HG03439 (cell line): ENCODE results near the gene CFAP53.
"Not testable (repeated sequence)": the region's sequence is repeated elsewhere in the genome, so short reads cannot be mapped to it uniquely, and the experiment has no call there.

Source experiments
- ATAC-seq: cut with Tn5 transposase; IDR thresholded peaks from one replicate; pipeline ENCODE4 v1.9.1; 2021; ENCODE audit warnings: mild to moderate bottlenecking, moderate library complexity; ENCODE audit not compliant: unreplicated experiment

CFAP53 gene

DNA sequence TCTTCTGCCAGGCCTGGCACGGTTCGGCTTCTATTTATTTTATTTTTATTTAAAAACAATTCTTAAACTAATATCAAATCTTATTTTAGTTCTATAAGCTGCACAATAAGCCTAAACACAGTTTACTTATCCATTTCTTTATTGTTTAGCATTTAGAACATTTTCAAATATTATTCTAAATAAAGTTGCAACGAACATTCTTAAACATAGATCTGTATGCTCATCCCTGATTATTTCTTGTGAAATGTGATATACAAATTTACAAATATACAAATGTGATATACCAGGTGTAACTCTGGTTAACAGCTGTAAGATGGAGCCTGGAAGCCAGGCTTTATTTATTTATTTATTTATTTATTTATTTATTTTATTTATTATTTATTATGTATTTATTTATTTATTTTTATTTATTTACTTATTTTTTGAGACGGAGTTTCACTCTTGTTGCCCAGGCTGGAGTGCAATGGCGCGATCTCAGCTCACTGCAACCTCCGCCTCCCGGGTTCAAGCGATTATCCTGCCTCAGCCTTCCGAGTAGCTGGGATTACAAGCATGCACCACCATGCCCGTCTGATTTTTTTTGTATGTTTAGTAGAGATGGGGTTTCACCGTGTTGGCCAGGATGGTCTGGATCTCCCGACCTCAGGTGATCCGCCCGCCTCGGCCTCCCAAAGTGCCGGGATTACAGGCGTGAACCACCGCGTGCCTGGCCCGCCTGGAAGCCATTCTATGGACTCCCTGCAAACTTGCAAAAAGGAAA, 22.2 kb upstream of the CFAP53 start:
- ATAC-seq, result not testable (repeated sequence)

GRCh38 chr18:50287441-50288347, 21.4 kb upstream of the CFAP53 start, which contains the start of gene CXXC1:
Gene CXXC1 (minus strand): TSS chr18:50287692. CDS start chr18:50287589, 103 bp downstream.
- ATAC-seq, result peak; percentile 89

DNA sequence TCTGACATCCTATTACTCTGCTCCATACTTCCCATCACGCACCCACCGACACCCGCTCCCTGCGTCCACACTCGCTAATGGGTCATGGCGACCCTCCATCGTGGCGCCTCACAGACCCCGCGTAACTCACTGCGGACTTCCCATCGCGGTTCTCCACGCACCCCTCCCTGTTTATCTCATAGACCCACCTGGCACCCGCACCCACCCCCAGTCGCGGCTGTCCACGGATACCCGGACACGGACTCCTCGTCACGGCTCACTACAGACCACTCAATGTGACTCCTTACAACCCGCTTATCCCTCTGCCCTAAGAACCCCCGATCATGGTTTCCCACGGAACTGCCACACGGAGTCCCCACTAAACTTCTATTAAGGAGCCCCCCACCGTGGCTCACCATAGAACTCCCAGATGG, 20.7 kb upstream of the CFAP53 start:
- ATAC-seq, result no peak

GRCh38 chr18:50286391-50287027, 20.2 kb upstream of the CFAP53 start:
- ATAC-seq, result no peak

DNA sequence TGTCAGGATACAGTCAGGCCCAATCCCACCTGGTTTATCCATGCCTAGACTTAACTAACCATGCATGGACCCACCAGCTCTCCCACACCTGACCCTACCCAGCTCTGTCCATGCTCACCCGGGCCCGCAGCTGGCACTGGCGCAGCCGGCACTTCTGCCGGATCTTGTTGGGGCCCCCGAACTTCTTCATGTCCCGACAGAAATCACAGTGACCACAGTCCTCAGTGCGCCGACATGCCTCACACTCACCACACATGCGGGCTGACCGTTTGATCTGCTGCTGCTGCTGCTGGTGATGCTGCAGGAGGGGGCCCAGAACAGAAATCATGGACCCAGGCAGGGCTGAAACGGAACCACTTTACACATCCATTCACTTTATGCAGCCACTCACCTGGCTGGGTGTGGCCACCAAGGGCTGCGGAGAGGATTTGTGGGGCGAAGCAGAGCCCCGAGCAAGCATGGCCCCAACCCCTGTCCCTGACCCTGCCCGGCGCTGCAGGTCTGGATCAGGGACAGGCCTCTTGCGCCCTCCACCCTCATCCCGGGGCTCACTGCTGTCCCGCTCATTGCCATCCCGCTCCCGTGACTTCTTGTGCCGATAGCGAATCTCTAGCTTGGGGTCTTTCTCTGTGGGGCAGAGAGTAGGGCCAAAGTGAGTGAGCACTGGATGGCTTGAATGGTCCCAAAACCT, 19.5 kb upstream of the CFAP53 start:
- ATAC-seq, result no peak

- ATAC-seq, result no peak
These were observed 18.8 kb upstream of the CFAP53 start for GRCh38 chr18:50285071-50285470.

DNA sequence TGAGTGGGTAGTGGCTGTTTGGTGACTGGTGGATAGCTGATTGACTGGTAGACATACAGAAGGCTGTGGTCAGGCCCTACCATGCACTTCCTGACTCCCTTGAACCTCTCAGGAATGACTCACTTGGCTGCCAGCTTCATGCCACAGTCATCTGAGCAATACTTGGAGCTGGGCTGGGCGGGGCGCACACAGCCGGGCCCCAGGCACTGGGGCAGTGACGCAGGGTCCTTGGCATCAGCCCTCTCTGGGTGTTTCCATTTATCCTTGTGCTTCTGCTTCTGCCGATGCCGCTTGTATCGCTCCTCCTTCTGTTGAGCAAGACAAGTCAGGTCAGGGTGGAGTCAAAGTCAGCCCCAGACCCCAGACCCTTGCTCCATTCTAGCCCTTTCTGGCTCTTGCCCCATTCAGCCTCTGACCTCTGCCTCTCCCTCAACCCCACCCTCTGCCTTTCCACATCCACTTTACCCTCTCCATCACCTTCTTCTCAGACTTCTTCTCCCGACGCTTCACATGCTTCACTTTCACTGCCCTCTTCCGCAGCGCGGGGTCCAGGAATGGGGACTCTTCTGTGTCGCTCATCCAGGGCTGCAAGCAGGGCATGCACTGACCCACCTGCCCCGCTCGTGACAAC, 18.1 kb upstream of the CFAP53 start:
- ATAC-seq, result no peak

GRCh38 chr18:50283469-50284209, 17.3 kb upstream of the CFAP53 start:
- ATAC-seq, result no peak

DNA sequence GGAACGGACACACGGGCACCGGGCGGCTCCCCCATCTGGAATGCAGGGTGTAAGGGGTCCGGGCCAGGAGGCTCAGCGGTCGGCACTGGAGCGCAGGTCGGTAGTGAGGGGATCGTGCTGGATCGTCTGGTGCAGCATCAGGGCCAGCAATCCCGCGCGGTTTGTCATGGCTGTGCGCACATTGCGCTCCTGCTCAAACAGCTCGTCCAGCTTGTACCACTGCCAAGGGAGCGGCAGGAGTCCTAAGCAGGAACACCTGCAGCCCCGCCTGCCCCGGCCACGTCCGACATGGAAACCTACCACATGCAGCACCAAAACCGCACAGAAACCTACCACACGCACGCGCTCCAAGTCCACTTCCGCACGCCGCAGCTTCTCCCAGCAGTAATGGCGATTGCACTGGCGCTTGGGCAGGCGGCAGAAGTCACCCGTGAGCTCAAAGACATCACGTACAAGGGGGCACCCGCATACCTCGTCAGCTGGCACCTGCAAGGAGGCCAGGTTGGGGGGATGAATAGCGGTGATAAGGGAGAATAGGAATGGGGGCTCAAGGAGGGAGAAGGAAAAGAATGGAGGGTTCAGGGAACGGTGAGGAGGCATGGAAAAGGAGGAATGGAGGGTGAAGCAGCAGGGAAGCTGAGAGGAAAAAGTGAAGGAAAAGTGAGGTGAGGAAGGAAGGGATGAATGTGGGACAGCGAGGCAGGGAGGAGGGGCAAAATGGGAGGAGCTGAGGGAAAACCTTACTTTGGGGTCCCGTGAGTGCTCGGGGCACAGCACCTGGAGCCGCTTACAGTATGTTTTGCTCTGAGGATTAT, 16.4 kb upstream of the CFAP53 start:
- no peak for ATAC-seq

DNA sequence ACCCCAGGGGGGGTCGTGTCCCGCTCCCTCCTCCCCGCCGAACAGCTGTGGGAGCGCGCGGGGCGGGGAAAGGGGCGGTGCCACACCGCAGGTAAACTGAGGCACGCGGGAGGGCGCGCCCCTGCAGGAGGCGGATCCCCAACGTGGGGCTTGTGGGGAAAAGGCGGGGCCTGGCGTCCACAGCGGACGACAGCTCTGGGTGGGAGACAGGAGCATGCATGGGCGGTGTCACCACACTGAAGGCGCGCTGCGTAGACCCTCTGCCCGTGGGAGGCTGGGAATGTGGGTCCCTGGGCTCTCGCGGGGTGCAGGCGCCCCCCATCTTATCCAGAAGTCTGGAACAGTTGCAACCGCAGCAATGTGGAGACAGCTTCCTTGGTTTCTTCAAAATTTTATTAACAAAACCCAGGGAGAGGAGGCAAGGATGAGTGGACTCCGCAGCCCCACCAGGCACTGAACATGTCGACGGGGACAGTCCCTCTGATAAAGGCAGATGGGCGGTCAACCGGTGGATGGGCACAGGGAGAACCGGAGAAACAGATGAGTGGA, 15.8 kb upstream of the CFAP53 start:
- no peak for ATAC-seq

GRCh38 chr18:50281295-50281971, 15.1 kb upstream of the CFAP53 start, which contains the start of gene MBD1:
Gene MBD1 (minus strand): TSS chr18:50281523. CDS start chr18:50279992, 1,531 bp downstream.
- peak; percentile 83 for ATAC-seq

GRCh38 chr18:50280707-50281294, 14.5 kb upstream of the CFAP53 start:
- no peak for ATAC-seq

- ATAC-seq, result no peak
These were observed 13.5 kb upstream of the CFAP53 start for GRCh38 chr18:50279752-50280151.

DNA sequence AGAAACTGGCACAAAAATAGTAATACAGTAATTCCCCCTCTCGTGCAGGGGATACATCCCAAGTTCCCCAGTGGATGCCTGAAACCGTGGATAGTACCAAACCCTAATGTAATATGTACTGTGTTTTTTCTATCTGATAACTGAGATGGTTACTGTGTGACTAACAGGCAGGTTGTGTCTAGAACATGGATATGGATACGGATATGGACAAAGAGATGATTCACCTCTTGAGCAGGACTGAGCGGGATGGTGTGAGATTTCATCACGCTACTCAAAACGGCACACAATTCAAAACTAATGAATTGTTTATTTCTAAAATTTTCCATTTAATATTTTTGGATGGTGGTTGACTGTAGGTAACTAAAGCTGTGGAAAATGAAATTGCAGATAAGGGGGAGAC, 11.6 kb upstream of the CFAP53 start:
- ATAC-seq, result no peak

DNA sequence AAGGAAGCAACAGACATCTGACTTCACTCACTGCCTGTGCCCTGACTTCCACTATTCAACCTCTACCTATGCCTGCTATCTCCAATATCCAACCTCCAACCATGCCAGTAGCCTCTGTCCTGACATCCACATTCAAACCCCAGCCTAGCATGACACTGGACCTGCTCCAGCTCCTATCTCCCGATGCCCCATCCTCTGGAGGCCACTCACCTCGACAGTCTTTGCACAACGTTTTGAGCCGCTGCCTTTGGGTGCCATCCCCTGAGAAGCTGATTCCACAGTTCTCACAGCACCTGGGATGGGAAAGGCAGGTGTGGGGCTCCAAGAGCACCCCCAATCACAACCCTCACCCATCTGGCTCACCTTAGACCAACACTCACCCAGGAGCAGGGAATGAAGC, 10.2 kb upstream of the CFAP53 start:
- no peak for ATAC-seq

DNA sequence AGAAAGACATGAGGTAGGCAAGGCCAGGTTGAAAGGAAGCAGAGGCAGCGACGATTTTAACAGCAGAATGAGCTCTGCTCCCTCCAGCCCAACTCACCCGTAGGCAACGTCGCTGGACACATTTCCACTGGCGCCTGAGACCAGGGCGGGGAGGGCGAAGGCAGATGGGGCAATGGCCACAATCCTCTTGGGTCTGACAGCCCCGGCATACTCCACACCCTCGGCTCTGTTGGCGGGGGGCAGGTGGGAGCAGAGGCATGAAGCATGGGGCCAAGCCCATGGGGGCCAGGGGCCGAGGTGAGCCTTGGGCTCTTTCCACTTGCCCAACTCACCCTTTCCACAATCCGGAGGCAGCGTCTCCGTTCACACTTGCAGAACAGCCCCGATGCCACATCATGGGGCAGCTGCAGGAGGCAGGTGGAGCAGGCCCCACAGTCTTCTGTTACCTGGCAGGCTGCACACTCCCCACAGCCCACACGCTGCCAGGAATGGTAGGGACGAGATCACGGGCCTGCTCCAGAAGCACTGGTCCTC, 9.3 kb upstream of the CFAP53 start:
- no peak for ATAC-seq

DNA sequence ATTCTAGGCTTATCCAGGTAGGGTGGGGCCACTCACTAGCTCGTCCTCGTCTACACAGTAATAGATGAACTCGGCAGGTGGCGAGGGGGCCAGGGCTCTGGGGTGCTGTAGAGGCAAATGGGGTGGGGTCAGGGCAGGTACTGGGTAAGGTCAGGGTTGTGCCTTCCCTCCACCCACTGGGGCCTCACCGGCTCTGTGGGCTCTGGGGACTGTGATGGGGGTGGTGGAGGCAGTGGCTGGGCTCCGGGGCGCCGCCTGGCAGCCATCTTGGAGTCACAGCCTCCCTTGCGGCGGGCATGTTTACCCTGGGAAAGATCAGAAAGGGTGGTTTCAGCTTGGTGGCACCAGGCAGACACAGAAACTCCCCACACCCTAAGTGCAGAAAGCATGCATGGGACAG, 8.6 kb upstream of the CFAP53 start:
- ATAC-seq, result no peak
